Measurements from ENCODE around the gene FKBP15. TPM values are rescaled to one million over a fixed set of nuclear protein-coding genes. Genes with fewer than 3 reads are reported as not detected.
"Not testable (repeated sequence)": the region's sequence is repeated elsewhere in the genome, so short reads cannot be mapped to it uniquely, and the experiment has no call there.

The FKBP15 gene
- polyA plus RNA-seq, 4 donors, result 6.5 to 19.8 (median 9.5) TPM

- WGBS, 3 donors, result 88 to 95% (median 94%) methylated on average over 6 of the region's 6 CpGs
- FAIRE-seq, result no peak
Measured at GRCh38 chr9:113148372-113148705, 72.7 kb downstream of the FKBP15 start.

GRCh38 chr9:113143432-113144227, 77.4 kb downstream of the FKBP15 start:
- H3K9me3 ChIP-seq (ENCODE audit: control insufficient read depth in 2 of 2, insufficient read depth in 1 of 2, low read depth in 1 of 2, low read length in 1 of 2), result no peaks in the 10 kb centered on the region
- FAIRE-seq, result no peak
- no peak overlapping the region for H3K4me3 ChIP-seq (ENCODE audit: low read depth in 1 of 3, low read length in 3 of 3)
- H3K4me1 ChIP-seq (ENCODE audit: control insufficient read depth in 3 of 3, insufficient read depth in 2 of 3, low read depth in 1 of 3, low read length in 2 of 3), result no peaks in the 10 kb centered on the region
- WGBS, 3 donors, result 67 to 77% (median 72%) methylated on average over 5 of the region's 5 CpGs
- no peak for DNase-seq
- H3K36me3 ChIP-seq (ENCODE audit: control insufficient read depth in 3 of 3, insufficient read depth in 2 of 3, low read depth in 1 of 3, low read length in 3 of 3), result no peaks in the 10 kb centered on the region
- peaks cover 0 to 15% (median 0%) of the 10 kb centered on the region in 3 donors for H3K27me3 ChIP-seq (ENCODE audit: control insufficient read depth in 3 of 3, insufficient read depth in 3 of 3, low read length in 3 of 3)
- H3K27ac ChIP-seq (ENCODE audit: low read depth in 1 of 3, low read length in 2 of 3), result no peak overlapping the region

More at GRCh38 chr9:113148372-113148705, 72.7 kb downstream of the FKBP15 start:
- Histone ChIP-seq H3K4me3 (ENCODE audit: low read depth in 1 of 3, low read length in 3 of 3) (no peak overlapping the region), H3K4me1 (ENCODE audit: control insufficient read depth in 3 of 3, insufficient read depth in 2 of 3, low read depth in 1 of 3, low read length in 2 of 3) (peaks cover 0 to 3% (median 0%) of the 10 kb centered on the region in 3 donors), H3K36me3 (ENCODE audit: control insufficient read depth in 3 of 3, insufficient read depth in 2 of 3, low read depth in 1 of 3, low read length in 3 of 3) (no peaks in the 10 kb centered on the region), H3K27me3 (ENCODE audit: control insufficient read depth in 3 of 3, insufficient read depth in 3 of 3, low read length in 3 of 3) (peaks cover 0 to 11% (median 0%) of the 10 kb centered on the region in 3 donors), H3K9me3 (ENCODE audit: control insufficient read depth in 2 of 2, insufficient read depth in 1 of 2, low read depth in 1 of 2, low read length in 1 of 2) (no peaks in the 10 kb centered on the region), H3K27ac (ENCODE audit: low read depth in 1 of 3, low read length in 2 of 3) (no peak overlapping the region)
- no peak for DNase-seq

GRCh38 chr9:113140896-113141295, 80.2 kb downstream of the FKBP15 start:
- H3K27me3 ChIP-seq (ENCODE audit: control insufficient read depth in 3 of 3, insufficient read depth in 3 of 3, low read length in 3 of 3), result peaks cover 0 to 15% (median 0%) of the 10 kb centered on the region in 3 donors
- not testable (repeated sequence) for H3K4me1 ChIP-seq (ENCODE audit: control insufficient read depth in 3 of 3, insufficient read depth in 2 of 3, low read depth in 1 of 3, low read length in 2 of 3); H3K36me3 ChIP-seq (ENCODE audit: control insufficient read depth in 3 of 3, insufficient read depth in 2 of 3, low read depth in 1 of 3, low read length in 3 of 3); H3K27ac ChIP-seq (ENCODE audit: low read depth in 1 of 3, low read length in 2 of 3); H3K9me3 ChIP-seq (ENCODE audit: control insufficient read depth in 2 of 2, insufficient read depth in 1 of 2, low read depth in 1 of 2, low read length in 1 of 2); FAIRE-seq; H3K4me3 ChIP-seq (ENCODE audit: low read depth in 1 of 3, low read length in 3 of 3); DNase-seq
- WGBS, 3 donors, result 86 to 94% (median 92%) methylated on average over 9 of the region's 9 CpGs

DNA sequence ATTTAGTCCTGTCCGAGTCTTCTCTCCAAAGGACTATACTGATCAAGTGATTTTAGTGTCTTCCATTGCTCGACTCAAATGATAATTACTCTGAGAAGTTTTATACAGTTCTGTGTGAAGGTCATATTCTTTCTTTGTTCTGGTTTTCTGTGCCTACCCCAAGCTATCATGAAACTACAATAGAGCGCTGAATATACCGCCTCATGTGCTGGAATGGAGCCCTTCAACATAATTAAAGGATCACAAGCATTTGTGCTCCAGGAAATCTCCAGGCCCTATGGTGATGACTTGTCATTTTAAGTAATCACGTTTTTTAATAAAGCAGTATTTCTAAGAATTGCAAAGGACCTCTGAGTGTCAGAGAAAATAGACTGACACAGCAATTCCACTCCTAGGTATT, 81.1 kb downstream of the FKBP15 start:
- Histone ChIP-seq H3K9me3 (ENCODE audit: control insufficient read depth in 2 of 2, insufficient read depth in 1 of 2, low read depth in 1 of 2, low read length in 1 of 2) (no peaks in the 10 kb centered on the region), H3K4me3 (ENCODE audit: low read depth in 1 of 3, low read length in 3 of 3) (no peak overlapping the region), H3K27me3 (ENCODE audit: control insufficient read depth in 3 of 3, insufficient read depth in 3 of 3, low read length in 3 of 3) (peaks cover 0 to 8% (median 0%) of the 10 kb centered on the region in 3 donors), H3K36me3 (ENCODE audit: control insufficient read depth in 3 of 3, insufficient read depth in 2 of 3, low read depth in 1 of 3, low read length in 3 of 3) (no peaks in the 10 kb centered on the region), H3K4me1 (ENCODE audit: control insufficient read depth in 3 of 3, insufficient read depth in 2 of 3, low read depth in 1 of 3, low read length in 2 of 3) (no peaks in the 10 kb centered on the region), H3K27ac (ENCODE audit: low read depth in 1 of 3, low read length in 2 of 3) (no peak overlapping the region)
- DNase-seq (no peak), FAIRE-seq (no peak)
- 68 to 83% (median 77%) methylated on average over 5 of the region's 5 CpGs for WGBS, 3 donors

- WGBS, 3 donors, result 63 to 68% (median 65%) methylated on average over 4 of the region's 4 CpGs
- Histone ChIP-seq H3K4me1 (ENCODE audit: control insufficient read depth in 3 of 3, insufficient read depth in 2 of 3, low read depth in 1 of 3, low read length in 2 of 3) (no peaks in the 10 kb centered on the region), H3K4me3 (ENCODE audit: low read depth in 1 of 3, low read length in 3 of 3) (no peak overlapping the region), H3K27me3 (ENCODE audit: control insufficient read depth in 3 of 3, insufficient read depth in 3 of 3, low read length in 3 of 3) (peaks cover 0 to 4% (median 0%) of the 10 kb centered on the region in 3 donors), H3K9me3 (ENCODE audit: control insufficient read depth in 2 of 2, insufficient read depth in 1 of 2, low read depth in 1 of 2, low read length in 1 of 2) (no peaks in the 10 kb centered on the region), H3K27ac (ENCODE audit: low read depth in 1 of 3, low read length in 2 of 3) (no peak overlapping the region), H3K36me3 (ENCODE audit: control insufficient read depth in 3 of 3, insufficient read depth in 2 of 3, low read depth in 1 of 3, low read length in 3 of 3) (no peaks in the 10 kb centered on the region)
- DNase-seq (no peak), FAIRE-seq (no peak)
Measured at GRCh38 chr9:113139225-113139829, 81.8 kb downstream of the FKBP15 start.

- DNase-seq (no peak), FAIRE-seq (no peak)
- peaks cover 0 to 4% (median 0%) of the 10 kb centered on the region in 3 donors for H3K27me3 ChIP-seq (ENCODE audit: control insufficient read depth in 3 of 3, insufficient read depth in 3 of 3, low read length in 3 of 3)
- H3K27ac ChIP-seq (ENCODE audit: low read depth in 1 of 3, low read length in 2 of 3), result no peak overlapping the region
- H3K36me3 ChIP-seq (ENCODE audit: control insufficient read depth in 3 of 3, insufficient read depth in 2 of 3, low read depth in 1 of 3, low read length in 3 of 3), result no peaks in the 10 kb centered on the region
- H3K4me1 ChIP-seq (ENCODE audit: control insufficient read depth in 3 of 3, insufficient read depth in 2 of 3, low read depth in 1 of 3, low read length in 2 of 3), result no peaks in the 10 kb centered on the region
- whole genome bisulfite sequencing, 3 donors, result 47 to 58% (median 50%) methylated on average over 3 of the region's 3 CpGs
- no peak overlapping the region for H3K4me3 ChIP-seq (ENCODE audit: low read depth in 1 of 3, low read length in 3 of 3)
- no peaks in the 10 kb centered on the region for H3K9me3 ChIP-seq (ENCODE audit: control insufficient read depth in 2 of 2, insufficient read depth in 1 of 2, low read depth in 1 of 2, low read length in 1 of 2)
Measured at GRCh38 chr9:113138760-113139159, 82.3 kb downstream of the FKBP15 start.

DNA sequence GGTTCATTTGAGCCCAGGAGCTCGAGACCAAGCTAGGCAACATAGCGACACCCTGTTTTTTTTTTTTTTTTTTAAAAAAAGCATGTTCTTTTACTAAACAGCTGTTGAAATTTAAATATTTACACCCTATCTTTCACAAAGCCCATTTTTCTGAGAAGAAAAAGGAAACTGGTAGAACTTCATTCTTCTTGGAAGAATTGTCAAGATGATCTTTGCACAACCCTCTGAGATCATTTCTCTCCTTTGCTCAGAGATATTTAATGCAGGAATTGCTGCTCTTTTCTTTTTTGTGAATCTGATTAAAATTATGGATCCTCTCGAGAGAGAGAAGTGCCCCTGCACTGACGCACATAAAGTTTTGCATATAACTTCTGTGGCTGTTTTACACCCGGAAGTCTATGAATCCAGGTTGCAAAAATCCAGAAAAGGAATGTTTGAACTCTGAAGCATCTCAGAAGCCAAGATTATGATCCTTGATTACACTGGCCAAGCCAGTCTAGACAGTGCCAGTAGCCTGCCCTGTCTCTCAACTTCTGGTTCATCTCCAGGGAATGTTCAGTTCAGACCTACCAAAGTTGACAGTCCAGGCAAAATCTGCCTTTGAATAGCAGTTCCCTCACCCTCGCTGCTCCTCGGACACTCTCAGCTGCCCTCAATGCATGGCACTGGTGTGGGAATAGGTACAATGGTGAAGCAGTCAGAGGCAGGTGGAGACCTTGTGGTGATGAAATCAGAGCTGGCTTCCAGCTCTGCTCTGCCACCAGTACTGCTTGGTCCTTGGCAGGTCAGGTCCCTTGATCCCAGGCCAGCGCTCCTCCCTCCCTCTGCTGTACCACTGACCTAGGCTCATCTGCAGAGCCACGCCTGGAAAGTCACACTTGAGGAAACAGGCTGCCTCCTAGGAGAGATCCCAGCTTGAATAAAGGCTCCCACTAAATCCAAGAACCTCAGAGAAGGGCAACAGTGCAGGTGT, 83.6 kb downstream of the FKBP15 start:
- no peak overlapping the region for H3K27ac ChIP-seq (ENCODE audit: low read depth in 1 of 3, low read length in 2 of 3)
- DNase-seq (no peak), FAIRE-seq (no peak)
- no peaks in the 10 kb centered on the region for H3K36me3 ChIP-seq (ENCODE audit: control insufficient read depth in 3 of 3, insufficient read depth in 2 of 3, low read depth in 1 of 3, low read length in 3 of 3)
- H3K4me1 ChIP-seq (ENCODE audit: control insufficient read depth in 3 of 3, insufficient read depth in 2 of 3, low read depth in 1 of 3, low read length in 2 of 3), result no peaks in the 10 kb centered on the region
- H3K9me3 ChIP-seq (ENCODE audit: control insufficient read depth in 2 of 2, insufficient read depth in 1 of 2, low read depth in 1 of 2, low read length in 1 of 2), result no peaks in the 10 kb centered on the region
- WGBS, 3 donors, result 66 to 70% (median 67%) methylated on average over 8 to 9 of the region's 9 CpGs
- no peak overlapping the region for H3K4me3 ChIP-seq (ENCODE audit: low read depth in 1 of 3, low read length in 3 of 3)
- H3K27me3 ChIP-seq (ENCODE audit: control insufficient read depth in 3 of 3, insufficient read depth in 3 of 3, low read length in 3 of 3), result no peaks in the 10 kb centered on the region

DNA sequence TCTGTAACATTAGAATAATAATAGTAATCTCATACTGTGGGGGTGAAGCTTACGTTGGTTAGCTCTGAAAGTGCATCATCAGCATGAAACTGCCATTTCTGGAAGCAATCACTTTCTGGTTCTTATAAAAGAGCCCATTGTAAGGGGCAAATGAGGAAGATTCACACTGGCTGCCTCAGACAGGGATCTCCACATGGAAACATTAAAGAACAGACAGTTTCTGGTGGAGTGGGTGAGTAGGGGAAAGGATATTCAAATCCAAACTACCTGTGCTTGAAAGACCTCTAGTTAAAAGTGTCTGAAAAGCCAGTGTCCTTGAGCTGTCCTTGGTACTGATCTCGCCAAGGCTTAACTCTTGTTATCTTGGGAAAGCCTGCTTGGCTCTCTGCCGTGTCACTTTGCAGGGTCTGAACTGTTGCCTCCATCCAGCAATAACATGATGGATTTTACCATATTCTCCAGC, 89.4 kb downstream of the FKBP15 start:
- no peaks in the 10 kb centered on the region for H3K9me3 ChIP-seq (ENCODE audit: control insufficient read depth in 2 of 2, insufficient read depth in 1 of 2, low read depth in 1 of 2, low read length in 1 of 2)
- peaks cover 0 to 5% (median 0%) of the 10 kb centered on the region in 3 donors for H3K27me3 ChIP-seq (ENCODE audit: control insufficient read depth in 3 of 3, insufficient read depth in 3 of 3, low read length in 3 of 3)
- H3K4me3 ChIP-seq (ENCODE audit: low read depth in 1 of 3, low read length in 3 of 3), result no peak overlapping the region
- peak in 1 of 2 donors; percentile 34 for DNase-seq
- H3K4me1 ChIP-seq (ENCODE audit: control insufficient read depth in 3 of 3, insufficient read depth in 2 of 3, low read depth in 1 of 3, low read length in 2 of 3), result no peaks in the 10 kb centered on the region
- no peak for FAIRE-seq
- no peak overlapping the region for H3K27ac ChIP-seq (ENCODE audit: low read depth in 1 of 3, low read length in 2 of 3)
- no peaks in the 10 kb centered on the region for H3K36me3 ChIP-seq (ENCODE audit: control insufficient read depth in 3 of 3, insufficient read depth in 2 of 3, low read depth in 1 of 3, low read length in 3 of 3)
- WGBS, 3 donors, result 3 to 16% (median 8%) methylated on average over 3 of the region's 3 CpGs

Data from small intestine (tissue), 7 donors.